ENCODE data around the gene TMEM63A.

Gene TMEM63A

GRCh38 chr1:225891229-225891972 lies 9.2 kb upstream of the TMEM63A start:
- Histone ChIP-seq H3K27ac (ENCODE audit: low read depth, low read length) (no peak overlapping the region), H3K9me3 (ENCODE audit: control insufficient read depth, insufficient read depth, low read length) (no peaks in the 10 kb centered on the region), H3K79me2 (ENCODE audit: control insufficient read depth, low read length) (no peaks in the 10 kb centered on the region), H3K9me2 (replicated peaks; ENCODE audit: control insufficient read depth, low read length) (no peaks in the 10 kb centered on the region), H3K4me2 (ENCODE audit: low read length) (no peak overlapping the region), H3K27me3 (ENCODE audit: control insufficient read depth, low read length) (no peaks in the 10 kb centered on the region), H3K36me3 (ENCODE audit: control insufficient read depth, low read length) (no peaks in the 10 kb centered on the region), H3F3A (ENCODE audit: control insufficient read depth, insufficient read depth) (no peaks in the 10 kb centered on the region), H3K4me1 (ENCODE audit: control insufficient read depth, low read length) (peaks cover under 1% of the 10 kb centered on the region), H3K4me3 (ENCODE audit: low read length) (no peak overlapping the region), H4K20me1 (ENCODE audit: control insufficient read depth, insufficient read depth, low read depth, low read length) (no peaks in the 10 kb centered on the region)
- no peak for TF ChIP-seq EZH2phosphoT487 (IDR thresholded peaks at IDR 0.05; ENCODE audit: borderline replicate concordance, low read length)
- TF ChIP-seq, protein P1, sequence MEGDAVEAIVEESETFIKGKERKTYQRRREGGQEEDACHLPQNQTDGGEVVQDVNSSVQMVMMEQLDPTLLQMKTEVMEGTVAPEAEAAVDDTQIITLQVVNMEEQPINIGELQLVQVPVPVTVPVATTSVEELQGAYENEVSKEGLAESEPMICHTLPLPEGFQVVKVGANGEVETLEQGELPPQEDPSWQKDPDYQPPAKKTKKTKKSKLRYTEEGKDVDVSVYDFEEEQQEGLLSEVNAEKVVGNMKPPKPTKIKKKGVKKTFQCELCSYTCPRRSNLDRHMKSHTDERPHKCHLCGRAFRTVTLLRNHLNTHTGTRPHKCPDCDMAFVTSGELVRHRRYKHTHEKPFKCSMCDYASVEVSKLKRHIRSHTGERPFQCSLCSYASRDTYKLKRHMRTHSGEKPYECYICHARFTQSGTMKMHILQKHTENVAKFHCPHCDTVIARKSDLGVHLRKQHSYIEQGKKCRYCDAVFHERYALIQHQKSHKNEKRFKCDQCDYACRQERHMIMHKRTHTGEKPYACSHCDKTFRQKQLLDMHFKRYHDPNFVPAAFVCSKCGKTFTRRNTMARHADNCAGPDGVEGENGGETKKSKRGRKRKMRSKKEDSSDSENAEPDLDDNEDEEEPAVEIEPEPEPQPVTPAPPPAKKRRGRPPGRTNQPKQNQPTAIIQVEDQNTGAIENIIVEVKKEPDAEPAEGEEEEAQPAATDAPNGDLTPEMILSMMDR (IDR thresholded peaks at IDR 0.05; ENCODE audit: low read depth, low read length, poor library complexity, severe bottlenecking), result no peak

DNA sequence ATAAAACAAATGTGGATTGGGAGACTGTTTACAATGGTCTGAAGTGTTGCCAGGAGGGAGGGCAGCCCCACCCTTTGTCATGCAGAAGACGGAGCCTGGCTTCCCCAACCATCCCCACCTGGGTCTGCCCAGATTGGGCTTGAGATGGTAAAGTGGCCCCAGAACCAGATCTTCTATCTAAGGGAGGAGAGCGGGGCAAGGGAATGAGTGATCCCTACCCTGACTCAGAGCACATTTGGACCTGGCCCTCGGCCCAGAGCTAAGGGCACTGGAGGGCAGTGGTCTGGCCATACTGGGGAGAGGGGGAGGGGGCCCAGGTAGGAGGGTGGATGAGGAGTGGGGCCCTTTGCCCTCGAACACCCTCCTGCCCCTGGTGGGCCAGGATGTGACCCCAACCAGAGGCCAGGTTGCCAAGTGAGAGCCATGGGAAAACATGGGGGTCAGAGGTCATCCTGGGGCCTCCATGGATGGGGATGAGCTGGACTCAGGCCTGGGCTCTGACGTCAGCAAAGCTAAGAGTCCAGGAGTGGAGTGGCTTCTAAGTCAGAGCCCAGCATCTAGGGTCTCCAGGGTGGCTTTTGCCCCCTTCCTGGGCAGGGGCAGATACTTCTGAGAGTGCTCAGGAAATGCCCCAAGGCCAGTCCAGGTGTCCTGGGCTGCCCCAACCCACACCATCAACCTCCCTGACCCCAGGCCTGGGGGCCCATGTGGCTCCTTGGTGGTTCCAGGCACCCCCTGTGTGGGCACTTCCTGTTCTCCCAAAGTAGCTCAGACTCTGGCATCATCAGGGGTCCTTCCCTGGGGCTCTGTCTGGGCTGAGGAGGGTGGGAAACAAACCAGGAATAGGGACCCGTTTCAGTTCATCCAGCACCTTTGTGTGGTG lies 8.4 kb upstream of the TMEM63A start:
- H3K4me2 ChIP-seq (ENCODE audit: low read length), result no peak overlapping the region
- H3K9me3 ChIP-seq (ENCODE audit: control insufficient read depth, insufficient read depth, low read length), result no peaks in the 10 kb centered on the region
- no peaks in the 10 kb centered on the region for H3F3A ChIP-seq (ENCODE audit: control insufficient read depth, insufficient read depth)
- TF ChIP-seq EZH2phosphoT487 (IDR thresholded peaks at IDR 0.05; ENCODE audit: borderline replicate concordance, low read length), result no peak
- TF ChIP-seq, protein P1 (IDR thresholded peaks at IDR 0.05; ENCODE audit: low read depth, low read length, poor library complexity, severe bottlenecking), result no peak
- no peaks in the 10 kb centered on the region for H3K27me3 ChIP-seq (ENCODE audit: control insufficient read depth, low read length)
- H3K4me1 ChIP-seq (ENCODE audit: control insufficient read depth, low read length), result no peaks in the 10 kb centered on the region
- H3K27ac ChIP-seq (ENCODE audit: low read depth, low read length), result no peak overlapping the region
- H3K36me3 ChIP-seq (ENCODE audit: control insufficient read depth, low read length), result no peaks in the 10 kb centered on the region
- no peak overlapping the region for H3K4me3 ChIP-seq (ENCODE audit: low read length)
- no peaks in the 10 kb centered on the region for H3K79me2 ChIP-seq (ENCODE audit: control insufficient read depth, low read length)
- H3K9me2 ChIP-seq (replicated peaks; ENCODE audit: control insufficient read depth, low read length), result no peaks in the 10 kb centered on the region
- H4K20me1 ChIP-seq (ENCODE audit: control insufficient read depth, insufficient read depth, low read depth, low read length), result no peaks in the 10 kb centered on the region

GRCh38 chr1:225889743-225890142 lies 7.6 kb upstream of the TMEM63A start:
- no peak overlapping the region for H3K4me3 ChIP-seq (ENCODE audit: low read length)
- no peak overlapping the region for H3K27ac ChIP-seq (ENCODE audit: low read depth, low read length)
- TF ChIP-seq, protein P1 (IDR thresholded peaks at IDR 0.05; ENCODE audit: low read depth, low read length, poor library complexity, severe bottlenecking), result no peak
- no peak for TF ChIP-seq EZH2phosphoT487 (IDR thresholded peaks at IDR 0.05; ENCODE audit: borderline replicate concordance, low read length)
- no peaks in the 10 kb centered on the region for H4K20me1 ChIP-seq (ENCODE audit: control insufficient read depth, insufficient read depth, low read depth, low read length)
- no peaks in the 10 kb centered on the region for H3F3A ChIP-seq (ENCODE audit: control insufficient read depth, insufficient read depth)
- no peaks in the 10 kb centered on the region for H3K27me3 ChIP-seq (ENCODE audit: control insufficient read depth, low read length)
- no peaks in the 10 kb centered on the region for H3K36me3 ChIP-seq (ENCODE audit: control insufficient read depth, low read length)
- no peak overlapping the region for H3K4me2 ChIP-seq (ENCODE audit: low read length)
- H3K4me1 ChIP-seq (ENCODE audit: control insufficient read depth, low read length), result no peaks in the 10 kb centered on the region
- no peaks in the 10 kb centered on the region for H3K79me2 ChIP-seq (ENCODE audit: control insufficient read depth, low read length)
- H3K9me3 ChIP-seq (ENCODE audit: control insufficient read depth, insufficient read depth, low read length), result no peaks in the 10 kb centered on the region
- no peaks in the 10 kb centered on the region for H3K9me2 ChIP-seq (replicated peaks; ENCODE audit: control insufficient read depth, low read length)

All from DOHH2 (cell line).